ENCODE measurements around the gene KLHL3.
"Not testable (repeated sequence)": the region's sequence is repeated elsewhere in the genome, so short reads cannot be mapped to it uniquely, and the experiment has no call there.

The KLHL3 gene

DNA sequence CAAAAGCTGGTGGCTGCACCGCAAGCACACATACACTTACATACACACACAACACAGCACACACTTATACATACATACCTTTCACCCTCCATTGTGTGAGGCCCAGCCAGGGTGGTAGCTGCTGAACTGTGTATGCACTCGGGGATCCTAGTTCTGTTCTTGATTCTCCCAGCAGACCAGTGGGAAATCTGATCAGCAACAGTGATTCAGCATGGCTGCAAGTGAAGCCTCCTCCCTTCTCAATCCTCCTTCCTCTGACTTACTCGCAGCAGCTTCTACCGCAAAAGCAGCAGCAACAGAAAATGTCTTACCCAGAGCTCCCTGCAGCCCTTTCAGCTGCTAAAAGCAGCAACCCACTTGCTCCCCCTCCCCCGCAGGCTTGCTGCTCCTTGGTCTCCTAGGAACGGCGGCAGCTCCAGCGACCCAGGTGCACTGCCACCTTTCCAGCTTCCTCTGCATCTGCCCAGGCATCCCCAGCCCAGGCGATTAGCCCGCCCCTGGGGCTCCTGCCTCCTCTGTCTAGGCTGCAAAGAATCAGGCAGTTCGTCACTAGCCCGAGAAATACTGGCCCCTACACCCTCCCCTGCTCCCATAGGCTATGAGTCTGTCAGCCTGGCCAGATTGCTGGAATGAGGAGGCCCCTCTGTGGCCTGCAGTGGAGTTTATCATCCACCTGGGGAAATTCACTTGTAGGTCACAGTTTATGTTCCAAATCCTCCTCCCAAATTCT lies at the start of gene KLHL3:
KLHL3 (minus strand) TSS at position 535 of the 730 bp plus-strand sequence; CDS start at position 92, 443 bp downstream.
- DNase-seq (ENCODE audit: low spot score): no peak

GRCh38 chr5:137782984-137783536 lies 47.2 kb upstream of the KLHL3 start:
- no peak for DNase-seq (ENCODE audit: low spot score)

- no peak for DNase-seq (ENCODE audit: low spot score)
These were observed 46.2 kb upstream of the KLHL3 start for GRCh38 chr5:137782055-137782454.

DNA sequence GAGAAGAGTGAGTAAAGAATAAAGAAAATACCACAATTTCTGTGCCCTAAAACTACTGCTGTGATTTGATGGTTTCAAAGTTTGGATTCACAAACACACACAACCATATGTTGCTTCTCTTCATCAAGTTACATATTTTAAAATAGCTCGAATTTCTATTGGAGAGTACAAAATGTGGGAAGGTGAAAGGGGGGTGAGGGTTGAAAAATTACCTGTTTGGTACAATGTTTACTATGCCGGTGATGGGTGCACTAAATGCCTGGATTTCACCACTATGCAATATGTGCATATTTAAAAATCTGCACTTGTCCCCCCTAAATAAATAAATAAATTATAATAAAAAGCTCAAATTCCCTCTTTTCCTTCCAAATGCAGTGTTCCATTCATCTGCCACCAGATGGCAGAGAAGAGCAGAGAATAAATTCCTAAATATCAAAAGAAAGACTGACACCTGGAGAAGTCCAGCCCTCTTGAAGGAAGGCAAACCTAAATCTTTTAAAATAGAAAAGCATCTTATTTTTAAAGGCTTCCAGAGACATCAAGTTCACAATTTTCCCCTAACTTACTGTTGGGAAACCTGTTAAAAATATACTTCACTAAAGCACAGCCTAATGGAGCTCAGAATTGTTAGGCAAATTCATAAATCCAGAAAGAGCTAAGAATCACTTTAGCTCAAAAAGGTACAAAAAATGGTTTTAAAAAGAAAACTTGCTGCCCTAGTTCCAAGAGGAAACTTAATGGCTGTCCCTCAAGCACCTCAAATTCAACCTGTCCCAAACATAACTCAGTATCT lies 43.1 kb upstream of the KLHL3 start:
- DNase-seq (ENCODE audit: low spot score): peak; percentile 22

- not testable (repeated sequence) for DNase-seq (ENCODE audit: low spot score)
These were observed 32.0 kb upstream of the KLHL3 start for GRCh38 chr5:137767937-137768336.

DNA sequence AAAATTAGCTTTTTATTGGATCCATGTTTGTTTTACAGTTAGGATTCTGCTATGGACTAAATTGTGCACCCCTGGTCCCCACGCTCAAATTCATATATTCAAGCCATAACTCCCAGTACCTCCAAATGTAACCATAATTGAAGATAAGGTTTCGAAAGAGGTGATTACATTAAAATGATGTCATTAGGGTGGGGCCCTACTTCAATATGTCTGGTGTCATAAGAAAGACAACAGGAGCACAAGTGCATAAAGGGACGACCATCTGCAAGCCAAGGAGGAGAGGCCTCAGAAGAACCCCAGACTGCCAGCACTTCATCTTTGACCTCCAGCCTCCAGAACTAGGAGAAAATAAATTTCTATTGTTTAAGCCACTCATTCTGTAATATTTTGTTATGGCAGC lies 25.7 kb upstream of the KLHL3 start:
- DNase-seq (ENCODE audit: low spot score): no peak

GRCh38 chr5:137760719-137761516 lies 25.0 kb upstream of the KLHL3 start:
- DNase-seq (ENCODE audit: low spot score): no peak

DNA sequence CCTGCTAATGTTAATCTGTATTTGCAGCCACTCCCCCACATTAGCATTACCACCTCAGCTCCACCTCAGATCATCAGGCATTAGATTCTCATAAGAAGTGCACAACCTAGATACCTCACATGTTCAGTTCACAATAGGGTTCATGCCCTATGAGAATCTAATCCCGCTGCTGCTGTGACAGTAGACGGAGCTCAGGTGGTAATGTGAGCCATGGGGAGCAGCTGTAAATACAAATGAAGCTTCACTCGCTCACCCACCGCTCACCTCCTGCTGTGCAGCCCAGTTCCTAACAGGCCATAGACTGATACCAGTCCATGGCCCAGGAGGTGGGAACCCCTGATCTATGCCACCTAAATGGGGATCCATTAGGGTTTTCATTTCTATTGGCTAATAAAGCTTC lies 24.4 kb upstream of the KLHL3 start:
- no peak for DNase-seq (ENCODE audit: low spot score)

GRCh38 chr5:137758715-137759306 lies 22.9 kb upstream of the KLHL3 start:
- DNase-seq (ENCODE audit: low spot score): no peak

GRCh38 chr5:137758121-137758520 lies 22.2 kb upstream of the KLHL3 start:
- no peak for DNase-seq (ENCODE audit: low spot score)

DNA sequence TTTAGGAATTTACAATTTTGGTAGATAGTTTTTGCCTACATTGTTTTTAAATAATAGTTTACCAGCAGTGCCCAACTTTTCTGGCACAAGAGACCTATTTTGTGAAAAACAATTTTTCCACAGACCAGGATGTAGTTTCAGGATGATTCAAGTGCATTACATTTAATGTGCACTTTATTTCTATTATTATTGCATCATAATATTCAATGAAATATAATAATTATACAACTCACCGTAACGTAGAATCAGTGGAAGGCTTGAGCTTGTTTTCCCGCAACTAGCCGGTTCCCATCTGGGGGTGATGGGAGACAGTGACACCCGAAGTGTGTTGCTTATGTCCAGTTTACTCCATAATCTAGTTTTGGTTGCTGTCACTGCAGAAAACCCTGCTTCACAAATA lies 21.7 kb upstream of the KLHL3 start:
- no peak for DNase-seq (ENCODE audit: low spot score)

DNA sequence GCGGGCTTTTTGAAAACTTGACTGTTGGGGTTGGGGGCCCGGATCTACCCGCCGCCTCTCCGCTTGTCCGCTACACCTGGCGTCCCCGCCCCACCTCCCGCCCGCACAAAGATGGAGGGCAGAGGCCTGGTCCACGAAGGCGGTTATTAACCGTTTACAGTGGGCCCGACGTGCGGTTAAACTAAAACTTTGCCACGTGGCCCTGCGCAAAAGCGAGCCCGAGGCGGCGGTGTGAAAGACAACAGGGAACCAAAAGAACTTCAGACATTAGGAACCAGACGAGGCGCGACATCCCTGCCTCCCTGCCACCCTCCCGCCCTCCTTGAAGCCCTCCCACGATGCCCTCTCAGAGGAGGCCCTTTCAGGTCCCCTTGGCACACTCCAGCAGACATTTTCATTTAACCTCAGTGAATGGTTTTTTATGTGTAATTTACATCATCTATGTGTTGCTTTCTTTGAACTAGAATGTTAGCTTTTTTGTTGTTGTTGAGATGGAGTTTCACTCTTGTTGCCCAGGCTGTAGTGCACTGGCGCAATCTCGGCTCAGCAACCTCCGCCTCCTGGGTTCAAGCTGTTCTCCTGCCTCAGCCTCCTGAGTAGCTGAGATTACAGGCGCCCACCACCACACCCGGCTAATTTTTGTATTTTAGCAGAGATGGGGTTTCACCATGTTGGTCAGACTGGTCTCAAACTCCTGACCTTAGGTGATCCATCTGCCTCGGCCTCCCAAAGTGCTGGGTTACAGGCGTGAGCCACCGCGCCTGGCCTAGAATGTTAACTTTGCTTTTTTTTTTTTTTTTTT lies 19.3 kb upstream of the KLHL3 start:
- DNase-seq (ENCODE audit: low spot score): no peak

GRCh38 chr5:137754188-137754960 lies 18.5 kb upstream of the KLHL3 start, which contains the start of gene HNRNPA0:
Gene HNRNPA0, minus strand, starts transcription at chr5:137754363. Its CDS starts 297 bp downstream, at chr5:137754066.
- peak; percentile 96 for DNase-seq (ENCODE audit: low spot score)

- DNase-seq (ENCODE audit: low spot score): peak; percentile 48
These were observed 17.9 kb upstream of the KLHL3 start for GRCh38 chr5:137753691-137754187.

DNA sequence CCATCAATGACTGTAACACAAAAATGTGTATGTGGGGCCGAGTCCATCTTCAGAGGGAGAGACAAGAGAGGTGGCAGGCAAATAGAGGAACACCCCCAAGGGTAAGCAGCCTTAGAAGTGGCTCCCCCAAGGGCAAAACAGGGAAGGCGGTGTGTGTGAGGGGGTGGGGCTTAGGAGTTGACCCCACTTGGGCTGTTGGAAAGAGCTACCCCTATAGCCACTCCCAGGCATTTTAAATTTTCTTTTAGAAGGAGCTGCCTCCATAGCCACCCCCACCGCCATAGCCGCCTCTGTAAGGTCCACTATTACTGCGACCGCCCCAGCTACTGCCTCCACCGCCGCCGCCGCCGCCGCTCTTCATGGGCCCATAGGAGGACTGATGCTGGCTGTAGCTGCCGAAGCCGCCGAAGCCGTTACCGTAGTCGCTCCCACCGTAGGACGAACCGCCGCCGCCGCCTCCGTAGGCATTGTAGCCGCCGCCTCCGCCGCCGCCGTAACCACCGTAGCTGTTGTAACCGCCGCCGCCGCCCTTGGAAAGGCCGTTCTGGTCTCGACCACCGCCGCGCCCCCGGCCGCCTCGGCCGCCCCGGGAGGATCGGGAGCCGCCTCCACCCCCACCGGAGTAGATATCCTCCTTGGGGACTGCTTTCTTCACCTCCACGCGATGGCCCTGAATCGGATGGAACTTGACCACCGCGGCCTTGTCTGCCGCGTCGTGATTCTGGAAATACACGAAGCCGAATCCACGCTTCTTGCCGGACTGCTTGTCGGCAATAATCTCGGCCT lies 17.2 kb upstream of the KLHL3 start:
- DNase-seq (ENCODE audit: low spot score): peak; percentile 38

DNA sequence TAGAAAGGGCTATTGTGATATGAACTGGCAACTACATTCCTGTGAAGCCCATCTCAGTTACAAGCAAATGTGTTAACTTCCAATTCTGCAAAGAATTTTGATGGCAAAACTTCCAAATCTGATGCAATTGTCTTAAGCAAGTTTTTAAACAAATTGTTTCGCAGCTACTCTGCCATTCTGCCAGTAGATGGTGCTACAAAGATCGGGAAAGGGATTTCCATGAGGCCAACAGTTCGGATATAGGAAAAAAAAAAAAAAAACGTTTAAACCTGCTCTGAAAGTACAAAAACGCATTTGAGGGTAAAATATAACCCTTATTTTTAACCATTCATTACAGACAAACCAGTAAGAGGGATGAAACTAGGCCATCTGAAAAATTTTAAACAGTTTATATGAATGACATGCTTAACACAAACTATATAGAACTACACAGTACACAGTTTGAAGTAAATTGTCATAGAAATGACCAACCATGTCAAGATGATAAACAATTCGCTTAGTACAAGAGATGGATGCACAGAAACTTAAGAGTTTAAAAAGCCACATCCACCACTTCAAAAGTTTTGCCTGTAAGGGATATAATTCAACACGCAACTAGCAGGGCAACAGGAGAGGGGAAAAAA lies 16.1 kb upstream of the KLHL3 start:
- DNase-seq (ENCODE audit: low spot score): peak; percentile 51

DNA sequence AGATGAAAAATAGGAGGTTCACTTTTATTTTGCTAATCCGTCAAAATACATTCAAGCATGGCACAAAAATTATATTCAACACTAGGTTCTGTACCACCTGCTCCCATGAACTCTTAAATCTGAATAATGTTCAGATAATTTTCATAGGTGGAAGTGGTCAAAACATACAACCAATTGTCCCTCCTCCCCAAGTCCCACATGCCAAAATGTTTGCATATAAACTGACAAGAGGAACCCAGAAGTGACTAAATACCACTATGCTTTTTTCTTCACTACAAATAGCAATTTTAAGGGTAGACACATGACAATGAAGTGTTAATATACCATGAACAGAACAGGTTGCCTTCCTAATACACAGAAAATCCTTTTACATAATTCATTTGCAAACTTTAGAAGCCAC lies 14.5 kb upstream of the KLHL3 start:
- DNase-seq (ENCODE audit: low spot score): no peak

GRCh38 chr5:137747848-137748247 lies 12.0 kb upstream of the KLHL3 start:
- DNase-seq (ENCODE audit: low spot score): no peak

Measured in activated CD4-positive, alpha-beta T cell treated with anti-CD3 and anti-CD28 coated beads, Interleukin-2, Interleukin-4, amounts not matched to agents 100 ng/mL and 50 ng/mL, durations not matched to agents 16 hours and 8 hours (primary cell).